LNCaP clone FGC (cell line): Measurements from ENCODE around the gene CAMK2D.

Source experiments
- DNase-seq: peaks from one replicate; pipeline ENCODE4 v3.0.0-alpha.2; 2011; ENCODE audit warnings: low read depth
- H3K4me3 ChIP-seq: 2 replicates; pipeline ENCODE4 v1.5.1; 2011; ENCODE audit warnings: mild to moderate bottlenecking, low read depth, low read length, control low read depth
- TF ChIP-seq, protein P1 (sequence below): IDR thresholded peaks from 2 replicates; pipeline ENCODE4 v1.5.1; 2012; ENCODE audit warnings: mild to moderate bottlenecking; ENCODE audit not compliant: control insufficient read depth, insufficient read depth; ENCODE audit errors: extremely low read depth

CAMK2D gene

DNA sequence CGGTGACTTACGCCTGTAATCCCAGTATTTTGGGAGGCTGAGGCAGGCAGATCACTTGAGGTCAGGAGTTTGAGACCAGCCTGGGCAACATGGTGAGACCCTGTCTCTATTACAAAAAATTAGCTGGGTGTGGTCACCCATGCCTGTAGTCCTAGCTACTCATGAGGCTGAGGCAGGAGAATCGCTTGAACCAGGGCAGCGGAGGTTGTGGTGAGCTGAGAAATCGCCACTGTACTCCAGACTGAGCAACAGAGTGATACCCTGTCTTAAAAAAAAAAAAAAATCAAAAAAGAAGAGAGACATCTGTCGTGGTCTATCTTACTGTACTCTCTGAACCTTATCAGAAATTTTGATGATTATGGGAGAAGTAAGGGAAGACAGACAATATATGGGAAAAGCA, 144.3 kb downstream of the CAMK2D start:
- H3K4me3 ChIP-seq, result no peak overlapping the region
- TF ChIP-seq, protein P1, sequence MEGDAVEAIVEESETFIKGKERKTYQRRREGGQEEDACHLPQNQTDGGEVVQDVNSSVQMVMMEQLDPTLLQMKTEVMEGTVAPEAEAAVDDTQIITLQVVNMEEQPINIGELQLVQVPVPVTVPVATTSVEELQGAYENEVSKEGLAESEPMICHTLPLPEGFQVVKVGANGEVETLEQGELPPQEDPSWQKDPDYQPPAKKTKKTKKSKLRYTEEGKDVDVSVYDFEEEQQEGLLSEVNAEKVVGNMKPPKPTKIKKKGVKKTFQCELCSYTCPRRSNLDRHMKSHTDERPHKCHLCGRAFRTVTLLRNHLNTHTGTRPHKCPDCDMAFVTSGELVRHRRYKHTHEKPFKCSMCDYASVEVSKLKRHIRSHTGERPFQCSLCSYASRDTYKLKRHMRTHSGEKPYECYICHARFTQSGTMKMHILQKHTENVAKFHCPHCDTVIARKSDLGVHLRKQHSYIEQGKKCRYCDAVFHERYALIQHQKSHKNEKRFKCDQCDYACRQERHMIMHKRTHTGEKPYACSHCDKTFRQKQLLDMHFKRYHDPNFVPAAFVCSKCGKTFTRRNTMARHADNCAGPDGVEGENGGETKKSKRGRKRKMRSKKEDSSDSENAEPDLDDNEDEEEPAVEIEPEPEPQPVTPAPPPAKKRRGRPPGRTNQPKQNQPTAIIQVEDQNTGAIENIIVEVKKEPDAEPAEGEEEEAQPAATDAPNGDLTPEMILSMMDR, result no peak
- no peak for DNase-seq

DNA sequence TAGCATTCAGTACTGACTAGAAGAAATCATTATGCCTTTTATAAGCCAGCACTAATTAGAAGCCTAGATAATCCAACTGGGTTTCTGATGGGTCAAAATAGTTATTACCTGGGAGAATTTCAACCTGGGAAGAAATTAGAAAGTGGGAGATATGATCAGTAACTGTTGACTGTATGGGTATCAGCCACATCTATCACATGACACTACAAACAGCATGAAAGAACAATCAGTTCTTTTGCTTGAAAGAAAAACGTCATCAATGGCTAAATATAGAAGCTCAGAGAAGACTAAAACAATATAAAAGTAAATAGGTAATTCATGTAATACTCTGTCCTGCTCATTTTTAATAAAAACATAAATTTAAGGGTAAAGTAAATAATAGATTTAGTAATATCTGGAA, 145.1 kb downstream of the CAMK2D start:
- no peak overlapping the region for H3K4me3 ChIP-seq
- TF ChIP-seq, protein P1, result no peak

DNA sequence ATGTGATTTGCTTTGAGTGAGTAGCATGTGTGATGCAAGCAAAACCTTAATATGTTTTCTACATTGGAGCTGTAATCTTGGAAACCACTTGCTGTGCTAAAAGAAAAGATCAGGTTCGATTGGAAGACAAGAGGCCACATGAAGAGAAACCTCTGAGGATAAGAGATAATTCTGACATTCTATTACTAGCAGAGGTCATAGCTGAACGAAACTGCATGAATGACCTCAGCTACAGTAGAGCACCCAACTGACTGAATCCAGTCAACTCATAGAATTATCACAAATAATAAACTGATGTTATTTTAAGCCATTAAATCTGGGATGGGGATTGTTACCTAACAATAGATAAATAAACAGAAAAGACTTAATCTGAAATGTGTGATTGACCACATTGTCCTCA, 147.1 kb downstream of the CAMK2D start:
- no peak for DNase-seq
- H3K4me3 ChIP-seq, result no peak overlapping the region
- TF ChIP-seq, protein P1, result no peak

More for the DNA sequence above, 145.1 kb downstream of the CAMK2D start:
- peak; percentile 63 for DNase-seq

DNA sequence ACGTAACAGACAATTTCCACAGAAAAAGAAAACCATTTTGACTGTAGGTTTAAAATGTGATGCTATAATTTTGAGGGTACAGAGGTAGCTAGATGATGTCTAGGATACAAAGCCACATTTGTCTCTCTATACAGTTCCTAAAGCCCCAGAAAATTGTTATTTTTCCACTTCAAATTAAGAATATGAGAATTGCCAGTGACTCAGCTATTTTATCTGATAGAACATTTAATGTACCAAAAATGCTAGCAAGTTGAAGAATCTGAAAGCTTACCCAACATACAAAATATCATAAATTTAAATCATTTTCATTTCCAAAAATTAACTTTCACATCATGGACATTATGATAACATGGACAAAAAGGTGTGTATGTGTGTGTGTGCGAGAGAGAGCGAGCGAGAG, 148.0 kb downstream of the CAMK2D start:
- no peak overlapping the region for H3K4me3 ChIP-seq
- no peak for DNase-seq
- TF ChIP-seq, protein P1, result no peak

DNA sequence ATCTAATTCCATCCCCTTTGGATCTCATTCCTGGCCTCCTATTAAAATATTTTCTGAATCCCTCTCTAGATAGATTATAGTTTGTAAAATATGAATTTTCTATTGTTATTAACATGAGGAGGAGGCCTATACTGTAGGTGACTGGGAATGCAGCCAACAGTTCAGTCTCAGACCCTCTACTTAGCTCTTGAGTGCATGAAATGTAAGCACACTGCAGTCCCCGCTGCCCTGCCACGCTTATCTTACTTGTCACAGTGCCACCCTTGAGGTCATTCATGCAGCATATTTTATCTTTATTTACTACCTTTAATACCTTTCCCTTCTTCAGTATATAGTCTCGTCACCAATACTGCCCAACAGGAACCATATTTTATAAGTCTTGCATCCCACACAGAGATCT, 151.0 kb downstream of the CAMK2D start:
- H3K4me3 ChIP-seq, result no peak overlapping the region
- TF ChIP-seq, protein P1, result no peak
- no peak for DNase-seq

DNA sequence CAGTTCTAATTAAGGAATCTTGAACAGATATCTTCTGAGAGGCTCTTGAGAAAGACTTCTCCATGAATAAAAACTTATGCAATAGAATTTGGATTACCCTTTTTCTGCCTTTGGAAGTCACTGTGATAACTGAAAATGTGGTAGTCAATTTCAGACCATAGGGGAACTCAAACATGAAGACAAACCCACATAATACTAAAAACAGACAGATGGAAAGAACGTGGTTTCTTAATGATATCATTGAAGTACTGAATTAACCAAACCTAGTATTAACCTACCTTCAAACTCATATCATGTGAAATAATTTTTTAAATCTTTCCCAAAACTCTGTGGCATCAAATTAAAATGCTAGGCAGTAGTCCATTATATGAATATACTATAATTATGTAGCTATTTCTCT, 153.5 kb downstream of the CAMK2D start:
- H3K4me3 ChIP-seq, result no peak overlapping the region
- no peak for DNase-seq
- TF ChIP-seq, protein P1, result no peak

DNA sequence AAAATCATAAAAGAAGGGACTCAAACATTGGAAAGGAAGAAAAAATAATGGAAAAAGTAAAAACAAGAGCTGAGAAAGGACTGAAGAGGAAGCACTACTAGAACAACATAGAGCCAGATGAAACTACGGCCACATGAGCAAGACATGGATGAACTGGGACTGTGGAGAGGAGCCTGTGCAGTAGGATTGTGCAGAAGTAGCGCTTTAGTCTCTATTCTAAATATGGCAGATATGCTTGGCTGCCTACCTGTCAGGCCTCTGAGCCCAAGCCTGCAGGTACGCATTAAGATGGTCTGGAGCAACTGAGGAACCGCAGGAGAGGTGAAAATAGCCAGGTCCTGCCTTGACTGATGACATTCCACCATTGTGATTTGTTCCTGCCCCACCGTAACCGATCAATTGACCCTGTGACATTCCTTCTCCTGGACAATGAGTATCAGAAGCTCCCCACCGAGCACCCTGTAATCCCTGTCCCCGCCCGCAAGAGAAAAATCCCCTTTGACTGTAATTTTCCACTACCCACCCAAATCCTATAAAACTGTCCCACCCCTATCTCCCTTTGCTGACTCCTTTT, 154.3 kb downstream of the CAMK2D start:
- H3K4me3 ChIP-seq, result no peak overlapping the region
- TF ChIP-seq, protein P1, result no peak
- no peak for DNase-seq
